Keratinocyte (primary cell): ENCODE results near the gene HAVCR2. TPM values are rescaled to one million over a fixed set of nuclear protein-coding genes. Genes with fewer than 3 reads are reported as not detected.

Experiments used
- DNase-seq: peaks from one replicate; pipeline ENCODE4 v3.0.0-alpha.2; 2011; ENCODE audit warnings: low read depth, missing footprints, low spot score
- FAIRE-seq: peaks from 2 replicates; lab custom pipeline; 2011; peaks lifted over from hg19 to GRCh38; lab: Jason Lieb, UNC
- H2AFZ ChIP-seq: 2 replicates; pipeline ENCODE4 v1.6.0; 2012; ENCODE audit warnings: low read length, control low read depth, inconsistent platforms; ENCODE audit not compliant: control insufficient read depth
- H3K27ac ChIP-seq: 2 replicates; pipeline ENCODE4 v1.5.1; 2011; ENCODE audit warnings: low read length; ENCODE audit not compliant: control insufficient read depth, insufficient read depth
- H3K27me3 ChIP-seq: 3 replicates; pipeline ENCODE4 v1.6.0; 2011; ENCODE audit warnings: low read length; ENCODE audit not compliant: control insufficient read depth, insufficient read depth; ENCODE audit errors: extremely low read depth
- H3K36me3 ChIP-seq, 2 experiments: 2 replicates in 1 of 2; 3 replicates in 1 of 2; pipeline ENCODE4 v1.5.1; 2011; ENCODE audit warnings: low read length in 2 of 2, mild to moderate bottlenecking in 1 of 2; ENCODE audit not compliant: control insufficient read depth in 2 of 2, insufficient read depth in 2 of 2; ENCODE audit errors: extremely low read depth in 1 of 2
- H3K4me1 ChIP-seq: 3 replicates; pipeline ENCODE4 v1.5.1; 2011; ENCODE audit warnings: low read length; ENCODE audit not compliant: control insufficient read depth, insufficient read depth; ENCODE audit errors: extremely low read depth
- H3K4me2 ChIP-seq: 3 replicates; pipeline ENCODE4 v1.6.0; 2011; ENCODE audit warnings: low read depth, low read length; ENCODE audit not compliant: control insufficient read depth, insufficient read depth; ENCODE audit errors: extremely low read depth
- H3K4me3 ChIP-seq, 3 experiments: fragments of 200-600 bp in 1 of 3; sonication (generic) in 1 of 3; 2 replicates in 2 of 3; 3 replicates in 1 of 3; pipeline ENCODE4 v1.5.1; 2011 to 2016; ENCODE audit warnings: low read length in 3 of 3, mild to moderate bottlenecking in 3 of 3, control low read depth in 2 of 3, inconsistent platforms in 1 of 3, low read depth in 1 of 3, mixed read lengths in 1 of 3, mixed run types in 1 of 3, moderate library complexity in 1 of 3; ENCODE audit not compliant: control insufficient read depth in 2 of 3, insufficient read depth in 2 of 3; ENCODE audit errors: extremely low read depth in 1 of 3
- H3K79me2 ChIP-seq: 2 replicates; pipeline ENCODE4 v1.6.0; 2012; ENCODE audit warnings: low read length; ENCODE audit not compliant: control insufficient read depth, insufficient read depth
- H3K9ac ChIP-seq: 3 replicates; pipeline ENCODE4 v1.6.0; 2011; ENCODE audit warnings: low read length; ENCODE audit not compliant: control insufficient read depth, insufficient read depth; ENCODE audit errors: extremely low read depth
- H3K9me1 ChIP-seq: 3 replicates; pipeline ENCODE4 v1.6.0; 2011; ENCODE audit warnings: low read length; ENCODE audit not compliant: control insufficient read depth, insufficient read depth; ENCODE audit errors: extremely low read depth
- H3K9me3 ChIP-seq: 2 replicates; pipeline ENCODE4 v1.5.1; 2012; ENCODE audit warnings: low read depth, low read length; ENCODE audit not compliant: control insufficient read depth
- H4K20me1 ChIP-seq: 3 replicates; pipeline ENCODE4 v1.6.0; 2011; ENCODE audit warnings: low read length; ENCODE audit not compliant: control insufficient read depth, insufficient read depth; ENCODE audit errors: extremely low read depth
- CTCF ChIP-seq, 3 experiments: IDR thresholded peaks in 1 of 3; conservative IDR thresholded peaks in 1 of 3; optimal IDR thresholded peaks in 1 of 3; 2 replicates in 2 of 3; 3 replicates in 1 of 3; pipeline versions ENCODE3 to v1.5.1; 2011; ENCODE audit warnings: low read length in 3 of 3, mild to moderate bottlenecking in 3 of 3, moderate library complexity in 2 of 3, control low read depth in 1 of 3, inconsistent platforms in 1 of 3; ENCODE audit not compliant: insufficient read depth in 2 of 3; ENCODE audit errors: extremely low read depth in 1 of 3
- EZH2 ChIP-seq: IDR thresholded peaks from one replicate; pipeline ENCODE4 v1.6.1; 2012; ENCODE audit warnings: inconsistent platforms, mild to moderate bottlenecking, low read length, moderate library complexity
- dilution Hi-C: fragments of 300-500 bp; cut with MboI; formaldehyde crosslinking; loops from one replicate; pipeline ENCODE4 v1.7.0; 2020; ENCODE audit warnings: low sequenced_read_pairs; ENCODE audit not compliant: extremely low pct_ligation_motif_present
- polyA plus RNA-seq, 5 experiments: library from polyadenylated mRNA; depleted of rRNA in 3 of 5; stranded (reverse) in 3 of 5; stranded (forward) in 1 of 5; unstranded in 1 of 5; fragments of >200 nt; gene quantifications; 1 replicate in 1 of 5; 2 replicates in 3 of 5; 3 replicates in 1 of 5; pipeline versions ENCODE4 v1.2.1 to v1.2.3, GENCODE V29; 2011 to 2012; ENCODE audit warnings: missing spikeins in 2 of 5, low read depth in 1 of 5, low replicate concordance in 1 of 5

The HAVCR2 gene
- polyA plus RNA-seq, 1 donor (not counting 4 experiments of a cell fraction or from before 2014, with no cell fraction given): 0.03 TPM

- Histone ChIP-seq H3K4me2 (no peak overlapping the region), H4K20me1 (no peaks in the 10 kb centered on the region), H3K4me1 (no peaks in the 10 kb centered on the region), H3K36me3 (no peaks in the 10 kb centered on the region), H3K27me3 (no peaks in the 10 kb centered on the region), H3K9me1 (no peaks in the 10 kb centered on the region), H2AFZ (no peak overlapping the region), H3K27ac (no peak overlapping the region), H3K79me2 (no peaks in the 10 kb centered on the region), H3K4me3 (no peak overlapping the region), H3K9me3 (no peaks in the 10 kb centered on the region), H3K9ac (no peak overlapping the region)
- no peak for DNase-seq
- no peak for FAIRE-seq
- TF ChIP-seq CTCF (optimal IDR thresholded peaks at IDR 0.05 in 1 of 3, IDR thresholded peaks at IDR 0.05 in 1 of 3, conservative IDR thresholded peaks at IDR 0.05 in 1 of 3; ENCODE audit: extremely low read depth in 1 of 3, insufficient read depth in 2 of 3, low read length in 3 of 3) (no peak), EZH2 (no peak)
- dilution Hi-C loops: no loop called here
Measured at GRCh38 chr5:157038568-157039187, 70.2 kb downstream of the HAVCR2 start.

Other genes with a start within 250 kb of the HAVCR2 start
- gene TIMD4, start 145.8 kb downstream of the HAVCR2 start, polyA plus RNA-seq: not detected in 3 replicates
- not detected in 3 replicates for gene HAVCR1, start 49.9 kb downstream of the HAVCR2 start, polyA plus RNA-seq
- gene MED7, start 33.8 kb upstream of the HAVCR2 start, polyA plus RNA-seq: 10.4 to 17.0 TPM (median 13.6 TPM) in 3 replicates
- not detected in 3 replicates for gene GARIN3, start 57.2 kb upstream of the HAVCR2 start, polyA plus RNA-seq
- gene ITK, start 71.8 kb upstream of the HAVCR2 start, polyA plus RNA-seq: not detected in 3 replicates
- gene CYFIP2, start 157.1 kb upstream of the HAVCR2 start, polyA plus RNA-seq: 0.57 to 0.75 TPM (median 0.62 TPM) in 3 replicates